NCI-H187 (cell line): ENCODE measurements around the gene SPSB4.

Source experiments
- DNase-seq, 2 experiments: peaks; one replicate each; lab custom pipeline; 2025; lab: John Stamatoyannopoulos, UW

SPSB4 gene

GRCh38 chr3:141055136-141055535 lies 4.0 kb downstream of the SPSB4 start:
- no peak for DNase-seq

- DNase-seq, result no peak
Measured at GRCh38 chr3:141055536-141056445, 4.6 kb downstream of the SPSB4 start.

- no peak for DNase-seq
Measured at GRCh38 chr3:141056751-141057171, 5.6 kb downstream of the SPSB4 start.

GRCh38 chr3:141057436-141057835 lies 6.3 kb downstream of the SPSB4 start:
- no peak for DNase-seq

- DNase-seq, result no peak
Measured at GRCh38 chr3:141057946-141058800, 7.0 kb downstream of the SPSB4 start.

GRCh38 chr3:141058996-141059395 lies 7.8 kb downstream of the SPSB4 start:
- DNase-seq, result no peak

- DNase-seq, result no peak
Measured at GRCh38 chr3:141059816-141060215, 8.7 kb downstream of the SPSB4 start.

- no peak for DNase-seq
Measured at GRCh38 chr3:141060327-141060726, 9.2 kb downstream of the SPSB4 start.

- no peak for DNase-seq
Measured at GRCh38 chr3:141063831-141064230, 12.7 kb downstream of the SPSB4 start.

GRCh38 chr3:141064255-141064926 lies 13.2 kb downstream of the SPSB4 start:
- DNase-seq, result no peak

GRCh38 chr3:141065258-141065657 lies 14.1 kb downstream of the SPSB4 start:
- no peak for DNase-seq

GRCh38 chr3:141065841-141066805 lies 15.0 kb downstream of the SPSB4 start:
- DNase-seq, result no peak

GRCh38 chr3:141067206-141067974 lies 16.2 kb downstream of the SPSB4 start:
- no peak for DNase-seq

- no peak for DNase-seq
Measured at GRCh38 chr3:141070229-141070628, 19.1 kb downstream of the SPSB4 start.

GRCh38 chr3:141070727-141071357 lies 19.7 kb downstream of the SPSB4 start:
- no peak for DNase-seq

GRCh38 chr3:141071681-141072260 lies 20.6 kb downstream of the SPSB4 start:
- DNase-seq, result no peak

- no peak for DNase-seq
Measured at GRCh38 chr3:141072950-141073349, 21.8 kb downstream of the SPSB4 start.

- no peak for DNase-seq
Measured at GRCh38 chr3:141073580-141073979, 22.4 kb downstream of the SPSB4 start.

GRCh38 chr3:141074529-141074928 lies 23.4 kb downstream of the SPSB4 start:
- no peak for DNase-seq
